GM19438 (cell line): ENCODE data around the gene ADRA1B.
A peak's percentile ranks its signal among the peaks of the same experiment; 100 is the strongest.
"Not testable (repeated sequence)": the region's sequence is repeated elsewhere in the genome, so short reads cannot be mapped to it uniquely, and the experiment has no call there.

ENCODE experiments used
- ATAC-seq: cut with Tn5 transposase; IDR thresholded peaks from one replicate; pipeline ENCODE4 v1.9.1; 2021; ENCODE audit warnings: low read depth; ENCODE audit not compliant: unreplicated experiment

ADRA1B gene

GRCh38 chr5:159965031-159965837 is 49.0 kb downstream of the ADRA1B start:
- ATAC-seq, result no peak

DNA sequence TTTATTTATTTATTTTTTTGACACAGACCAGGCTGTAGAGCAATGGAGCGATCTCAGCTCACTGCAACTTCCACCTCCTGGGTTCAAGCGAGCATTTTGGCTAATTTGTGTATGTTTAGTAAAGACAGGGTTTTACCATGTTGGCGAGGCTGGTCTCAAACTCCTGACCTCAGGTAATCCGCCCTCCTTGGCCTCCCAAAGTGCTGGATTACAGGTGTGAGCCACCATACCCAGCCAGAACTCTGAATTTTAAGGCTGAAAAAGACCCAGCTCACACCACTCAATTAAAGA is 49.5 kb downstream of the ADRA1B start:
- ATAC-seq, result not testable (repeated sequence)

DNA sequence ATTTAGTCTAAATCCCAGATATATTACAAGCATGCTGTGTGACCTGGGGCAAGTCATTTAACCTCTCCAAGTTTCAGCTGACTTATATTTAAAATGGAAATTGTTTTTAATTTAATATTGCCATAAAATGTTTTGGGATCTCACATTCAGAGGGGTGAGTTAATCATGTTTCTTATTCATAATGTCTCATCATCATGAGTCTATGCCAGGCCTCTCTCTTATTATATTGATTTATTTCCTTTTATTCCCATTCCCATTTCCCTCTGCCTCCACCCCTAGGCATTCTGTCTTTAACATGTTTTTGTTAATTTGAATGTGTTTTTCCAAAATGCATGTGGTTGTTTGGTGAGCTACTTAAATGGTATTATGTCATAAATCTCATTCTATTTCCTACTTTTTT is 53.7 kb downstream of the ADRA1B start:
- no peak for ATAC-seq

- ATAC-seq, result no peak
These were observed 54.8 kb downstream of the ADRA1B start for GRCh38 chr5:159971038-159971437.

DNA sequence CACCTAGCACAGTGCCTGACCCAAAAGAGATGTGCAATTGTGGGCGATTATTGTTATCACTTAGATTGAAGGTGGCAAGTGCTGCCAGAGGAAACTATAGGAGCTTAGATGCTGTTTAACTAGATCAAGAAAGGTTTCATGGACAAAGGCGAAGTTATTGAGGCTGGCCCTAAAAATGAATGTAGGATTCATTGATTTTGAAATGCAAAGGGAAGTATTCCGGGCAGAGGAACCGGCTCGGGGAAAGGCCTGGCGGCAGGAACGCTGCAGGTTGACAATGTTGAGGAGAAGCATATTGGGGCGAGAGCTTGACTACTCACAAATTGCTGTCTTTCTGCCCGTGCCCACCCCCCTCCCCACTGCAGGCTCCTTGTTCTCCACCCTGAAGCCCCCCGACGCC is 55.2 kb downstream of the ADRA1B start:
- no peak for ATAC-seq

DNA sequence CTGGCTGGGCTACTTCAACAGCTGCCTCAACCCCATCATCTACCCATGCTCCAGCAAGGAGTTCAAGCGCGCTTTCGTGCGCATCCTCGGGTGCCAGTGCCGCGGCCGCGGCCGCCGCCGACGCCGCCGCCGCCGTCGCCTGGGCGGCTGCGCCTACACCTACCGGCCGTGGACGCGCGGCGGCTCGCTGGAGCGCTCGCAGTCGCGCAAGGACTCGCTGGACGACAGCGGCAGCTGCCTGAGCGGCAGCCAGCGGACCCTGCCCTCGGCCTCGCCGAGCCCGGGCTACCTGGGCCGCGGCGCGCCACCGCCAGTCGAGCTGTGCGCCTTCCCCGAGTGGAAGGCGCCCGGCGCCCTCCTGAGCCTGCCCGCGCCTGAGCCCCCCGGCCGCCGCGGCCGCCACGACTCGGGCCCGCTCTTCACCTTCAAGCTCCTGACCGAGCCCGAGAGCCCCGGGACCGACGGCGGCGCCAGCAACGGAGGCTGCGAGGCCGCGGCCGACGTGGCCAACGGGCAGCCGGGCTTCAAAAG is 55.7 kb downstream of the ADRA1B start:
- no peak for ATAC-seq

- no peak for ATAC-seq
These were observed 56.5 kb downstream of the ADRA1B start for GRCh38 chr5:159972538-159973362.

DNA sequence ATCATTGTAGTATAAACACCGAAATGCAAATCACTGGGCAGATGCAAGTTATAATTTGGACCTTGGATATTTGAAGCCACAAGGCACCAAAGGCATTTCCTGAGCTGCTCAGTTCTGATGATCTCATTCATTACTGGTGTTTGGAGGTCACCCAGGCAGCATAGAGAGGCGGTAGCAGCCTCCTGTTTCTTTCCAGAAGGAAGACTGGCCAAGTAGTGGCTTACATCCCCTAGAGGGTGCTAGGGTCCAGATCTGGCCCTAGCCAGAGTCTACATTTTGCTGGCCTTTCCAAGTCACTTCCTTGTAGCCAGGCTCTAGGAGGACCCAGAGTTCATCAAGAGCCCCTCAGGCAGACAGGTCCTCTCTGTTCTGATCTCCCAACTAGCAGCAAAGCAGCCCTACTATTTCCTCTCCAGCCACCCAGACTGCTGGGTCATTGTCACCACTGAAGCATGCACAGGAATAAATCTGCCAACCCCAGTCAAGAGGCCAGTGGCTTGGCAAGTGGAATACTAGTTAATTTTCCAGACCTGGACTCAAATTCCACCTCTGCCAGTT is 59.3 kb downstream of the ADRA1B start:
- ATAC-seq, result no peak

GRCh38 chr5:159976921-159977320 is 60.6 kb downstream of the ADRA1B start:
- no peak for ATAC-seq

DNA sequence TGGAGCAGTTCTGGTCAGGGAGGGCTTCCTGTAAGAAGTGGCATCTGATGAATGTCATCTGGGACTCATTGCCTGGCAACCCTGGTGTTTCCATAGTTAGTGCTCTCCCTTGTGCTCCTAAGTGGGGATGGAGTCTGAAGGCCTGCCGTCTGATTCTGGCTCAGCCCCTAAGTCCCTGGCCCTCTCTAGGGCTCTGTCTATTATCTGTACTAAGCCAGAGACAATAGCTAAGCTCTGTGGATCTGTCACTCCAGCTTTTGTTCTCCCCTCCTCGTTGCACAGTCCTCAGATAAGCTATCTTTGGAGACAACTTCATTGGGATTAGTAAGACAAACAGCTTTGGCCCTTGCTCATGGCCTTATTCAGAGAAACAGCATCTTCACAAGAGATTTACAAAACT is 62.1 kb downstream of the ADRA1B start:
- ATAC-seq, result no peak

GRCh38 chr5:159982421-159983173 is 66.3 kb downstream of the ADRA1B start:
- ATAC-seq, result no peak

GRCh38 chr5:159987031-159987674 is 70.9 kb downstream of the ADRA1B start:
- ATAC-seq, result peak; percentile 92

DNA sequence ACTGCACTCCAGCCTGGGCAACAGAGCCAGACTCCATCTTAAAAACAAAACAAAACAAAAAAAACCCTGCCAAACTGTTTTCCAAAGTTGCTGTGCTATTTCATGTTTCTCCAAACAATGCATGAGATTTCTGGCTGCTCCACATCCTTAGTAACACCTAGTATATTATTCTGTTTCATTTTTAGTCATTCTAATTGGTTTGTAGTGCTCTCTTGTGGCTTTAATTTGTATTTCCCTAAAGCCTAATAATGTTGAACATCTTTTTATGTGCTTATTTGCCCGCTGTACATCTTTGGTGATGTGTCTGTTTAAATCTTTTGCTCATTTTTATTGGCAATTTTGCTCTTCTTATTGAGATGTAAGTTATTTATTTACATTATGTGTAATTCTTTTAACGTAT is 74.2 kb downstream of the ADRA1B start:
- ATAC-seq, result no peak

GRCh38 chr5:159992566-159992965 is 76.3 kb downstream of the ADRA1B start:
- no peak for ATAC-seq

- ATAC-seq, result no peak
These were observed 76.9 kb downstream of the ADRA1B start for GRCh38 chr5:159993194-159993593.

- no peak for ATAC-seq
These were observed 79.6 kb downstream of the ADRA1B start for GRCh38 chr5:159995907-159996306.

DNA sequence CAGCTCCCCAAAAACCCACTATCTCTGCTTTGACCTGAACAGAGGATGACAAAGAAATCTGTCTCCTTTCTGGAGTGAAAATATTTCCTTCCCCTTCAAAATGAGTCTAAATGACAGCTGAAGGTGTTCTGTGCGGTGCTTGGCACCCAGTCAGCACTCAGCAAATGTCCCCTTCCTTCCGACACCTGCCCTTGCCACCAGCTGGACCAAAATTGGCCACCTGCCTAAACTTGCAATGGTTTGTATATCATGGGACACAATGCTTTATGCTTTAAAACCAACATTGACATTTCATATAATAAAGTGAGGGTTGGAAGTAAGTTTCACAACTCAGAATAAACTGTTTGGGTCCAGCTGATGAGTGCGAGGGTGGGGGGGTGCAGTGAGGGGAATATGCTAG is 85.2 kb downstream of the ADRA1B start:
- ATAC-seq, result no peak

DNA sequence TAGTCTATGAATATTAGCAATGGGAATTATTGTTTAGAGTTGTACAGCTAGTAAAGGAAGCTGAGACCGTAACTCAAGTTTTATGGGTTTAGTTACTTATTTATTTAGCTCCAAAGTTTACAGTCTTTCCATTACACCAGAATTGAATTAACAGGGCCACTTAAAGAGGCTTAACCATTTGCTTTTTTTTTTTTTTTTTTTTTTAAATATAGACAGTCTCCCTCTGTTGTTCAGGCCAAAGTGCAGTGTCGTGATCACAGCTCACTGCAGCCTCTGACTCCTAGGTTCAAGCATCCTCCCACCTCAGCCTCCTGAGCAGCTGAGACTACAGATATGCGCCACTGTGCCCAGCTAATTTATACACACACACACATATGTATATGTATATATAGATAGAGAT is 91.2 kb downstream of the ADRA1B start:
- ATAC-seq, result no peak

- peak; percentile 9 for ATAC-seq
These were observed 92.2 kb downstream of the ADRA1B start for GRCh38 chr5:160008529-160008876.

DNA sequence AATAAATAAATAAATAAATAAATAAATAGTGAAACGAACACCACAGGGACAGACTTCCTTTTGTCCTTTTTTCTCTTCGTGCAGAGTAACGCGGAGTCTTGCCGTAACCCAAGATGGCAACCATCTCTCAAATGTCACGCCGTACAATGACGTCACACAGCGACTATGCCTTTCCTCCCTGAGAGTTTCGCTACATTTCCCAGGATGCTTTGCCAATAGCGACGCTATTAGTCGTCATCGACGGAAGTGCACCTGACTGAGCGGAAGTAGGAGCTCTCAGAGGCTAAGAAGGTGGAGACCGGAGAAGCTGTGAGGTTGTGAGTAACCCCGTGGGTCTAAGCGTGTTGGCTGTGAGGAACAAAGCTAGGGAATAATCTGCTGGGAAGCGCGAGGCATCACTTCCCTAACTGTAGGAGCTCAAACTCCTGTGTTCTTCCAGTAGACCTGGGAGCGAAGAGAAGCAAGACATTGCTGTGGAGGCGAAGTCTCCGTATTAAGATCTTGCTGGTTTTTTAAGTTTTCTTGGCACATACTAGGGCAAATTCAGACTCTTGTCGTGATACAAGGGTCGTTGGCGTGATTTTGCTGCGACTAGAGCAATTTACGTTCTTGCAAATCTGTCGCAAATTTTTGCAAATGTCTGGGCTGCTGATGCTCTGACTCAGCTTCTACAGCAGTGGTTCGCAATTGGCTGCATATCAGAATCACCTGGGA is 92.8 kb downstream of the ADRA1B start, which contains the start of gene TTC1:
Gene TTC1, plus strand, starts transcription at position 263 of the 714 bp plus-strand sequence. CDS start 1,390 bp downstream, outside the sequence.
- ATAC-seq, result peak; percentile 100
